Neural cell (in vitro differentiated cells): Measurements from ENCODE around the gene CFAP210. TPM values are rescaled to one million over a fixed set of nuclear protein-coding genes. Genes with fewer than 3 reads are reported as not detected.

Source experiments
- H2AFZ ChIP-seq: fragments of 200-600, 300-800 bp; sonication (generic), shearing (Covaris generic); 2 replicates; pipeline ENCODE4 v1.6.0; 2014; ENCODE audit warnings: low read depth, mild to moderate bottlenecking, antibody characterized with exemption, low read length, moderate library complexity
- H3F3A ChIP-seq: fragments of 200-600 bp; shearing (Covaris generic); 2 replicates; pipeline ENCODE4 v1.6.1; 2016; ENCODE audit warnings: mild to moderate bottlenecking, moderate library complexity, mixed read lengths, antibody characterized with exemption, low read length; ENCODE audit not compliant: insufficient read depth, poor library complexity, severe bottlenecking
- H3K27ac ChIP-seq: fragments of 200-600, 300-800 bp; sonication (generic), shearing (Covaris generic); 2 replicates; pipeline ENCODE4 v1.5.1; 2014; ENCODE audit warnings: mild to moderate bottlenecking, low read length, moderate library complexity
- H3K27me3 ChIP-seq: fragments of 300-800, 200-600 bp; sonication (generic), shearing (Covaris generic); 2 replicates; pipeline ENCODE4 v1.6.0; 2014; ENCODE audit warnings: mild to moderate bottlenecking, low read depth, low read length, moderate library complexity; ENCODE audit not compliant: insufficient read depth
- H3K36me3 ChIP-seq: fragments of 300-800, 200-600 bp; sonication (generic), shearing (Covaris generic); 2 replicates; pipeline ENCODE4 v1.5.1; 2014; ENCODE audit warnings: mild to moderate bottlenecking, antibody characterized with exemption, low read length, moderate library complexity; ENCODE audit not compliant: insufficient read depth
- H3K4me2 ChIP-seq: fragments of 300-800, 200-600 bp; sonication (generic), shearing (Covaris generic); 2 replicates; pipeline ENCODE4 v1.6.0; 2014; ENCODE audit warnings: mild to moderate bottlenecking, low read length
- H3K4me3 ChIP-seq: fragments of 300-800, 200-600 bp; sonication (generic), shearing (Covaris generic); 2 replicates; pipeline ENCODE4 v1.5.1; 2014; ENCODE audit warnings: mild to moderate bottlenecking, low read length, moderate library complexity
- H3K79me2 ChIP-seq: fragments of 200-600 bp; shearing (Covaris generic); replicated peaks from 2 replicates; pipeline ENCODE4 v1.6.0; 2014; ENCODE audit warnings: mild to moderate bottlenecking, low read length, moderate library complexity; ENCODE audit not compliant: insufficient read depth
- H3K9ac ChIP-seq: fragments of 300-800, 200-600 bp; sonication (generic), shearing (Covaris generic); 2 replicates; pipeline ENCODE4 v1.6.1; 2016; ENCODE audit warnings: mild to moderate bottlenecking, low read length, mixed read lengths
- H3K9me2 ChIP-seq: fragments of 200-600 bp; shearing (Covaris generic); 2 replicates; pipeline ENCODE4 v1.6.1; 2016; ENCODE audit warnings: mild to moderate bottlenecking, low read length, mixed read lengths; ENCODE audit not compliant: insufficient read depth
- H3K9me3 ChIP-seq: fragments of 200-600, 300-800 bp; sonication (generic), shearing (Covaris generic); 2 replicates; pipeline ENCODE4 v1.6.1; 2016; ENCODE audit warnings: mild to moderate bottlenecking, mixed run types, low read length, moderate library complexity, mixed read lengths
- H4K20me1 ChIP-seq: fragments of 200-600 bp; shearing (Covaris generic); 2 replicates; pipeline ENCODE4 v1.6.1; 2016; ENCODE audit warnings: mild to moderate bottlenecking, mixed run types; ENCODE audit not compliant: insufficient read depth
- CTCF ChIP-seq: fragments of 450-650 bp; IDR thresholded peaks from 2 replicates; pipeline ENCODE4 v1.5.1; 2014; ENCODE audit warnings: antibody characterized with exemption, mild to moderate bottlenecking, moderate library complexity; ENCODE audit not compliant: poor library complexity, severe bottlenecking
- EP300 ChIP-seq: fragments of 450-650 bp; conservative IDR thresholded peaks from 2 replicates; pipeline ENCODE4 v1.6.1; 2014; ENCODE audit warnings: antibody characterized with exemption, mild to moderate bottlenecking, moderate library complexity; ENCODE audit not compliant: poor library complexity, severe bottlenecking
- EZH2 ChIP-seq: fragments of 200-600, 300-800 bp; shearing (Covaris generic), sonication (generic); IDR thresholded peaks from 2 replicates; pipeline ENCODE4 v1.6.1; 2014; ENCODE audit warnings: antibody characterized with exemption, low read length, borderline replicate concordance, mild to moderate bottlenecking; ENCODE audit not compliant: insufficient read depth, poor library complexity, severe bottlenecking
- MXI1 ChIP-seq: fragments of 450-650 bp; conservative IDR thresholded peaks from 2 replicates; pipeline ENCODE4 v1.6.1; 2014; ENCODE audit warnings: antibody characterized with exemption, mild to moderate bottlenecking; ENCODE audit not compliant: poor library complexity, severe bottlenecking
- POLR2AphosphoS5 ChIP-seq: IDR thresholded peaks from 2 replicates; pipeline ENCODE4 v1.6.1; 2012
- RAD21 ChIP-seq: fragments of 450-650 bp; conservative IDR thresholded peaks from 2 replicates; pipeline ENCODE4 v1.6.1; 2014; ENCODE audit warnings: antibody characterized with exemption, mild to moderate bottlenecking, moderate library complexity
- REST ChIP-seq: IDR thresholded peaks from 2 replicates; pipeline ENCODE4 v1.6.1; 2012; ENCODE audit warnings: borderline replicate concordance
- SMC3 ChIP-seq: fragments of 450-650 bp; conservative IDR thresholded peaks from 2 replicates; pipeline ENCODE4 v1.6.1; 2014; ENCODE audit warnings: antibody characterized with exemption, mild to moderate bottlenecking, moderate library complexity; ENCODE audit not compliant: poor library complexity
- TAF1 ChIP-seq: IDR thresholded peaks from 2 replicates; pipeline ENCODE4 v1.6.1; 2012; ENCODE audit warnings: low read depth
- polyA plus RNA-seq: library from polyadenylated mRNA; depleted of rRNA; stranded (reverse); fragments of >200 nt; gene quantifications from 2 replicates; pipeline ENCODE4 v1.2.3, GENCODE V29; 2014

Gene CFAP210
- polyA plus RNA-seq, 1 donor from 2014 or later = 0.20 TPM

- TF ChIP-seq EZH2 (no peak), RAD21 (no peak), TAF1 (no peak), MXI1 (no peak), EP300 (no peak), SMC3 (no peak), REST (no peak), CTCF (no peak), POLR2AphosphoS5 (no peak)
- Histone ChIP-seq H3K9me3 (no peaks in the 10 kb centered on the region), H3K4me3 (no peak overlapping the region)
These were observed 44.9 kb downstream of the CFAP210 start for GRCh38 chr2:169649278-169649677.

DNA sequence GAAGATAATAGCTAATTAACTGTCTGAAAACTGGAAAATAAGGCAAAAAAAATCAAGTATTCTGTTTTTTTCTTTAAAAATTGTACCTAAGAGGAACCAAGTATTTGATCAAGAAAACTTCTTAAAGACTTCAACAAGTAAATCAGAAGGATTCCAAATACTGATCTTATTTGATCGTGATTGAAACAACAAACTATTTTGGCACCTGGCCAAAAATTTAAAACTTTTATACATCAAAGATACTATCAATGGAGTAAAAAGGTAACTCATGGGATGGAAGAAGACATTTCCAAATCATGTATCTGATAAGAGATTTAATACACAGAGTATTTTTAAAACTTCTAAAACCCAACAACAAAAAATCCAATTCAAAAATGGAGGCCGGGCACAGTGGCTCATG lies 46.7 kb downstream of the CFAP210 start:
- no peaks in the 10 kb centered on the region for H3K79me2 ChIP-seq
- no peak overlapping the region for H3K27ac ChIP-seq
- H3K36me3 ChIP-seq = no peaks in the 10 kb centered on the region
- no peaks in the 10 kb centered on the region for H3K27me3 ChIP-seq
- H3K4me3 ChIP-seq = no peak overlapping the region
- no peak for TF ChIP-seq POLR2AphosphoS5
- no peak for TF ChIP-seq REST
- TF ChIP-seq EZH2 = no peak
- no peak for TF ChIP-seq EP300
- no peak for TF ChIP-seq TAF1
- no peak for TF ChIP-seq SMC3
- no peaks in the 10 kb centered on the region for H3K9me3 ChIP-seq
- H2AFZ ChIP-seq = no peak overlapping the region
- H3K4me2 ChIP-seq = no peak overlapping the region
- H4K20me1 ChIP-seq = no peaks in the 10 kb centered on the region
- no peaks in the 10 kb centered on the region for H3F3A ChIP-seq
- no peak overlapping the region for H3K9ac ChIP-seq
- H3K9me2 ChIP-seq = no peaks in the 10 kb centered on the region

More at GRCh38 chr2:169649278-169649677, 44.9 kb downstream of the CFAP210 start:
- Histone ChIP-seq H3F3A (no peaks in the 10 kb centered on the region), H4K20me1 (no peaks in the 10 kb centered on the region), H3K27me3 (no peaks in the 10 kb centered on the region), H3K4me2 (no peak overlapping the region), H3K36me3 (no peaks in the 10 kb centered on the region), H3K27ac (no peak overlapping the region), H3K9ac (no peak overlapping the region), H3K9me2 (no peaks in the 10 kb centered on the region), H2AFZ (no peak overlapping the region), H3K79me2 (no peaks in the 10 kb centered on the region)
